ENCODE data around the gene EBF3.

Gene EBF3

GRCh38 chr10:129914153-129914855 is 49.8 kb downstream of the EBF3 start:
- H3K27ac ChIP-seq: no peak overlapping the region
- no peak for DNase-seq (ENCODE audit: low spot score)
- H3K4me3 ChIP-seq: no peak overlapping the region
- TF ChIP-seq CTCF (IDR thresholded peaks at IDR 0.05): no peak

- no peak overlapping the region for H3K27ac ChIP-seq
- TF ChIP-seq CTCF (IDR thresholded peaks at IDR 0.05): no peak
- H3K4me3 ChIP-seq: no peak overlapping the region
- DNase-seq (ENCODE audit: low spot score): no peak
Measured at GRCh38 chr10:129912986-129913695, 50.9 kb downstream of the EBF3 start.

GRCh38 chr10:129912166-129912917 is 51.7 kb downstream of the EBF3 start:
- DNase-seq (ENCODE audit: low spot score): no peak

GRCh38 chr10:129911451-129912165 is 52.5 kb downstream of the EBF3 start:
- H3K4me3 ChIP-seq: no peak overlapping the region
- DNase-seq (ENCODE audit: low spot score): no peak
- TF ChIP-seq CTCF (IDR thresholded peaks at IDR 0.05): no peak

More at GRCh38 chr10:129912166-129912917, 51.7 kb downstream of the EBF3 start:
- Histone ChIP-seq H3K4me3 (no peak overlapping the region), H3K27ac (no peak overlapping the region)
- TF ChIP-seq CTCF (IDR thresholded peaks at IDR 0.05): no peak

GRCh38 chr10:129910861-129911260 is 53.2 kb downstream of the EBF3 start:
- H3K27ac ChIP-seq: no peak overlapping the region
- no peak for DNase-seq (ENCODE audit: low spot score)
- TF ChIP-seq CTCF (IDR thresholded peaks at IDR 0.05): no peak
- no peak overlapping the region for H3K4me3 ChIP-seq

More at GRCh38 chr10:129911451-129912165, 52.5 kb downstream of the EBF3 start:
- no peak overlapping the region for H3K27ac ChIP-seq

GRCh38 chr10:129909531-129910256 is 54.4 kb downstream of the EBF3 start:
- H3K27ac ChIP-seq: no peak overlapping the region
- H3K4me3 ChIP-seq: no peak overlapping the region
- no peak for TF ChIP-seq CTCF (IDR thresholded peaks at IDR 0.05)
- DNase-seq (ENCODE audit: low spot score): no peak

Data from coronary artery (tissue), 2 donors.